ENCODE results near the gene DOK4. TPM values are rescaled to one million over a fixed set of nuclear protein-coding genes. Genes with fewer than 3 reads are reported as not detected.
A peak's percentile ranks its signal among the peaks of the same experiment; 100 is the strongest.
"Not testable (repeated sequence)": the region's sequence is repeated elsewhere in the genome, so short reads cannot be mapped to it uniquely, and the experiment has no call there.

The DOK4 gene
- total RNA-seq, 2 experiments from 2014 or later = 6.3 to 6.4 TPM

GRCh38 chr16:57468346-57468745 is 17.9 kb downstream of the DOK4 start:
- Mint-ChIP-seq H3K4me1 (peaks cover 23% of the 10 kb centered on the region), H3K36me3 (peaks cover 23% of the 10 kb centered on the region), H3K27me3 (no peaks in the 10 kb centered on the region), H3K4me3 (no peak overlapping the region), H3K9me3 (no peaks in the 10 kb centered on the region), H3K27ac (no peak overlapping the region)
- ATAC-seq (ENCODE audit: low read depth) = no peak
- no peak for DNase-seq
- POLR2A ChIA-PET = no interaction called here

GRCh38 chr16:57464523-57464922 is 21.8 kb downstream of the DOK4 start:
- ATAC-seq (ENCODE audit: low read depth) = no peak
- no peak for DNase-seq
- Mint-ChIP-seq H3K4me3 (no peak overlapping the region), H3K36me3 (peaks cover 24% of the 10 kb centered on the region), H3K4me1 (peaks cover 28% of the 10 kb centered on the region), H3K27ac (no peak overlapping the region), H3K9me3 (no peaks in the 10 kb centered on the region), H3K27me3 (no peaks in the 10 kb centered on the region)
- POLR2A ChIA-PET = interaction anchor here (1.2 kb wide), 1 partner anchor 19 kb away, joined by 3 read pairs; no protein-coding TSS in a partner anchor

DNA sequence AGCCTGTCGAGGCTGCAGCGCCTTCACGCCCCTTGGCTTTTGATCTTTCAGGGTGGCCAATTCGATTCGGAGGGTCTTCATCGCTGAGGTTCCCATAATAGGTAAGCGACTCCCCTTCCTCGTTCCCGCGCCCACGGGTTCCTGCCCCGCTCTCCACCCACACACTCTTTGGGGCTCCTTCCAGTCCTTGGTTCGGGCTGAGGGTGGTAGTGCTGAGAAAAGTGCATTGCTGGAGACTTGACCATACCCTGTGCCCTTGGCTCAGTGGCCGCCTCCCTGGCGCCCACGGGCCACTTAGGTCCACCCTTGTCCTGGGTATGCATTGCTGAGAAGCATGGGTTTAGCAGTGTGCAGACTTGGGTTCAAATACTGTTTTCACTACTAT is 23.3 kb downstream of the DOK4 start:
- H3K27ac Mint-ChIP-seq = peak overlapping the region; percentile 100
- peaks cover 24% of the 10 kb centered on the region for H3K36me3 Mint-ChIP-seq
- peak overlapping the region; percentile 100 for H3K4me3 Mint-ChIP-seq
- DNase-seq (no peak), ATAC-seq (ENCODE audit: low read depth) (peak; percentile 42)
- H3K4me1 Mint-ChIP-seq = peaks cover 28% of the 10 kb centered on the region
- POLR2A ChIA-PET = interaction anchor here (1.0 to 3.9 kb wide), 14 partner anchors 10 to 274 kb away, joined by 3 to 34 read pairs (median 5); partner anchors contain the start of genes ADGRG5, CIAPIN1, COQ9 and DOK4
- H3K27me3 Mint-ChIP-seq = no peaks in the 10 kb centered on the region
- no peaks in the 10 kb centered on the region for H3K9me3 Mint-ChIP-seq

- POLR2A ChIA-PET = interaction anchor here (0.5 to 3.9 kb wide), 22 partner anchors 10 to 1167 kb away, joined by 3 to 34 read pairs (median 4); partner anchors contain the start of genes ADGRG5, CIAPIN1, COQ9 and DOK4
- DNase-seq (peak; percentile 97), ATAC-seq (ENCODE audit: low read depth) (peak; percentile 90)
- Mint-ChIP-seq H3K9me3 (no peaks in the 10 kb centered on the region), H3K27ac (peak within 1 kb of the TSS; percentile 100), H3K27me3 (no peaks in the 10 kb centered on the region), H3K4me3 (peak within 1 kb of the TSS; percentile 100), H3K4me1 (peaks cover 28% of the 10 kb centered on the region), H3K36me3 (peaks cover 21% of the 10 kb centered on the region)
These were observed 23.9 kb downstream of the DOK4 start, which contains the start of gene POLR2C for GRCh38 chr16:57462209-57462977. Gene POLR2C (plus strand): TSS chr16:57462679. CDS start chr16:57462725, 46 bp downstream.

- H3K27ac Mint-ChIP-seq = no peak overlapping the region
- no peak for DNase-seq
- H3K36me3 Mint-ChIP-seq = peaks cover 8% of the 10 kb centered on the region
- no peaks in the 10 kb centered on the region for H3K9me3 Mint-ChIP-seq
- no peaks in the 10 kb centered on the region for H3K27me3 Mint-ChIP-seq
- ATAC-seq (ENCODE audit: low read depth) = no peak
- POLR2A ChIA-PET = no interaction called here
- H3K4me1 Mint-ChIP-seq = peaks cover 14% of the 10 kb centered on the region
- no peak overlapping the region for H3K4me3 Mint-ChIP-seq
These were observed 34.3 kb downstream of the DOK4 start for GRCh38 chr16:57452021-57452420.

- Mint-ChIP-seq H3K27ac (peak within 1 kb of the TSS; percentile 89), H3K27me3 (no peaks in the 10 kb centered on the region), H3K4me3 (peak within 1 kb of the TSS; percentile 97), H3K4me1 (peaks cover 24% of the 10 kb centered on the region), H3K9me3 (no peaks in the 10 kb centered on the region), H3K36me3 (peaks cover 9% of the 10 kb centered on the region)
- DNase-seq = peak; percentile 92
- peak; percentile 100 for ATAC-seq (ENCODE audit: low read depth)
- POLR2A ChIA-PET = interaction anchor here (0.5 to 2.6 kb wide), 26 partner anchors 9 to 288 kb away, joined by 3 to 34 read pairs (median 4); partner anchors contain the start of genes ADGRG5, CCDC102A, KATNB1 and POLR2C
These were observed 38.9 kb downstream of the DOK4 start, which contains the start of the genes CIAPIN1 and COQ9 for GRCh38 chr16:57447186-57447962. Gene CIAPIN1 (minus strand): TSS chr16:57447385. CDS start chr16:57440928, 6,457 bp downstream. Gene COQ9 (plus strand): TSS chr16:57447479. CDS start chr16:57447506, 27 bp downstream.

DNA sequence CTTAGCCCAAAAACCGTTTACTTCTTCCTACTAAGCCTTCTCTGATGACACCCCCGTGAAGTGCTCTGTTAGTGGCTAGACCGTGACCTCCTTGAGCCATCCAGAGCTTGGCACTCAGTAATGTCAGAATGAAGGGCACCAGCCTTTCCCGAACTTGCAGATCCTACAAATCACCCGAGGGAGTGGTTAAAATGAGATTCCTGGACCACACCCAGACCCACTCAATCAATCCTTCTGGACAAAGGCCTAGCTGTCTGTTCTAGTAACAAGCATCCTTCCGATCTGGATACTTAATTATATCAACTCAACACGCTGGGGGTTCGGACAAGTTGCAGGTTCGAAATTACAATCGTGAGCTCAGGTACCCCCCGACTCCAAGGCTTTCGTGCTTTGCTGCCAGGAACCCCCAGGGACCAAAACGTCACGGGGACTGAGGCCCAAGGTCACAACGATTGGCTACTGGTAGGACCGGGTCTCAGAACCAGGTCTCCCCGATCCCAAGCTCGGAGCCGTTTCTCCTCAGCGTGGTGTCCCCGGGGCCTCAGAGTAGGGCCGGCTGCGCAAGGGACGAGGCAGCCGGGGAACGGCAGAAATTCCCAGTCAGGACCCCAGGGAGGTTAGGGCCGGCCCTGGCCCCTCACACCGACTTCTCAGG is 39.6 kb downstream of the DOK4 start:
- H3K36me3 Mint-ChIP-seq = peaks cover 11% of the 10 kb centered on the region
- no peaks in the 10 kb centered on the region for H3K9me3 Mint-ChIP-seq
- ATAC-seq (ENCODE audit: low read depth) (peak; percentile 21), DNase-seq (no peak)
- peaks cover 24% of the 10 kb centered on the region for H3K4me1 Mint-ChIP-seq
- no peaks in the 10 kb centered on the region for H3K27me3 Mint-ChIP-seq
- H3K27ac Mint-ChIP-seq = peak overlapping the region; percentile 89
- peak overlapping the region; percentile 97 for H3K4me3 Mint-ChIP-seq
- POLR2A ChIA-PET = interaction anchor here (0.6 to 2.6 kb wide), 26 partner anchors 9 to 289 kb away, joined by 3 to 34 read pairs (median 4); partner anchors contain the start of genes ADGRG5, CCDC102A, KATNB1 and POLR2C

GRCh38 chr16:57445510-57445909 is 40.8 kb downstream of the DOK4 start:
- Mint-ChIP-seq H3K27ac (no peak overlapping the region), H3K4me1 (peaks cover 24% of the 10 kb centered on the region), H3K27me3 (no peaks in the 10 kb centered on the region), H3K4me3 (no peak overlapping the region), H3K9me3 (peaks cover 3% of the 10 kb centered on the region), H3K36me3 (peaks cover 20% of the 10 kb centered on the region)
- no peak for ATAC-seq (ENCODE audit: low read depth)
- POLR2A ChIA-PET = no interaction called here
- DNase-seq = no peak

GRCh38 chr16:57444711-57445110 is 41.6 kb downstream of the DOK4 start:
- peaks cover 23% of the 10 kb centered on the region for H3K4me1 Mint-ChIP-seq
- POLR2A ChIA-PET = interaction anchor here (1.1 kb wide), 1 partner anchor 82 kb away, joined by 3 read pairs; no protein-coding TSS in a partner anchor
- ATAC-seq (ENCODE audit: low read depth) (no peak), DNase-seq (no peak)
- H3K36me3 Mint-ChIP-seq = peaks cover 28% of the 10 kb centered on the region
- H3K27ac Mint-ChIP-seq = no peak overlapping the region
- no peak overlapping the region for H3K4me3 Mint-ChIP-seq
- H3K27me3 Mint-ChIP-seq = no peaks in the 10 kb centered on the region
- peaks cover 9% of the 10 kb centered on the region for H3K9me3 Mint-ChIP-seq

DNA sequence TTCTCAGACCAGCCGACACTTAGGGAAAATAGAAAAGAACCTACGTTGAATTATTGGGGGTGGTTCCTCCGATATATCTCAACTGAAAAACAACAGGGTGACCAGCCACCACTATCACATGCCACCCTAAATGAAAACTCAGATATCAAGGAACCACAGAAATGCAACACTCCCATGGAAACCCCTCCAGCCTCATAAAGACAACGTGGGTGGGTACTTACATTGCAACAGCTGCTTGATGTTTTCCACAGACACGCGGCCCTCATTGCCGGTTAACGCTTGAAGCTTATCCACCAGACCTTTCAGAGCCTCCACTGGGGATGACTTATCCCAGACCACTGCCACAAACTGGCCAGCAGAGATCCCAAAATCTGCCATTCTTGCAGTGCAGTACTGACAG is 45.7 kb downstream of the DOK4 start:
- Mint-ChIP-seq H3K36me3 (peaks cover 48% of the 10 kb centered on the region), H3K9me3 (peaks cover 11% of the 10 kb centered on the region)
- H3K4me3 Mint-ChIP-seq; DNase-seq; H3K4me1 Mint-ChIP-seq; ATAC-seq (ENCODE audit: low read depth); H3K27ac Mint-ChIP-seq; POLR2A ChIA-PET; H3K27me3 Mint-ChIP-seq: not testable (repeated sequence)

- H3K9me3 Mint-ChIP-seq = peaks cover 11% of the 10 kb centered on the region
- H3K4me3 Mint-ChIP-seq; H3K27ac Mint-ChIP-seq; H3K4me1 Mint-ChIP-seq; POLR2A ChIA-PET; H3K27me3 Mint-ChIP-seq; ATAC-seq (ENCODE audit: low read depth); DNase-seq: not testable (repeated sequence)
- H3K36me3 Mint-ChIP-seq = peaks cover 50% of the 10 kb centered on the region
These were observed 46.3 kb downstream of the DOK4 start for GRCh38 chr16:57439947-57440346.

DNA sequence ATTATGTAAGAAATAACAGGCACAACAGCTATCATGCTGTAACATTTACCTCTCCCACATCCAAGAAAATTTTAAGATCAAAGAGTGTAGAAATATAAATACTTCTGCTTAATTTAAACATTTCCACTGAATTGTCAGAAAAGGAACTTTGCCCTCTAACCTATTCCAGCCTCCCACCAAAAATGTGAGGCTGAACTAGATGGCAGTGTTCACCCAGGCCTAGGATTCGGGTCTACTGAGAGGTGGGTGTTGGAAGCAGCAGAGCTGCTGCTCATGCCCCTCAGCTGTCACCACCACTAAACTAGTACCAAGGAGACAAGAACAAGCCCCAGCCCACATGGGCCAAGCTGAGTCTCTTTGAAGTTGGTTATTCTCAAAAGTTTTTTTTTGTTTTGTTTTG is 50.5 kb downstream of the DOK4 start:
- no peak for DNase-seq
- Mint-ChIP-seq H3K9me3 (peaks cover 9% of the 10 kb centered on the region), H3K27me3 (no peaks in the 10 kb centered on the region), H3K4me3 (no peak overlapping the region), H3K36me3 (peaks cover 51% of the 10 kb centered on the region), H3K27ac (no peak overlapping the region), H3K4me1 (peaks cover 3% of the 10 kb centered on the region)
- POLR2A ChIA-PET = interaction anchor here (1.1 kb wide), 1 partner anchor 11 kb away, joined by 3 read pairs; the partner anchor contains the start of genes CIAPIN1 and COQ9
- no peak for ATAC-seq (ENCODE audit: low read depth)

Data from activated naive CD8-positive, alpha-beta T cell treated with anti-CD3 and anti-CD28 coated beads, Interleukin-2, amount 10 ng/mL, durations not matched to agents 7 days and 5 days (primary cell).